Cardiac fibroblast (primary cell): ENCODE results near the gene TSPEAR.

ENCODE experiments used
- DNase-seq, 2 donors: peaks; one replicate each; pipeline versions ENCODE4 v3.0.0 to v3.0.0-alpha.2; 2010; ENCODE audit warnings: low read depth in 2 of 2
- H3K4me3 ChIP-seq, 2 donors: replicated peaks in 1 of 2; 1 replicate in 1 of 2; 2 replicates in 1 of 2; pipeline ENCODE4 v1.5.1; 2011; ENCODE audit warnings: low read depth in 2 of 2, low read length in 2 of 2, mild to moderate bottlenecking in 2 of 2, moderate library complexity in 1 of 2
- CTCF ChIP-seq: IDR thresholded peaks from one replicate; pipeline ENCODE4 v1.5.1; 2011; ENCODE audit warnings: low read depth, mild to moderate bottlenecking, low read length, inconsistent platforms

TSPEAR gene

GRCh38 chr21:44475266-44475845 lies 236.0 kb downstream of the TSPEAR start:
- DNase-seq = no peak
- no peak for TF ChIP-seq CTCF
- H3K4me3 ChIP-seq = no peak overlapping the region

GRCh38 chr21:44473915-44474555 lies 237.3 kb downstream of the TSPEAR start:
- TF ChIP-seq CTCF = no peak
- DNase-seq = no peak
- no peak overlapping the region for H3K4me3 ChIP-seq

GRCh38 chr21:44471996-44472395 lies 239.4 kb downstream of the TSPEAR start:
- no peak for TF ChIP-seq CTCF
- no peak overlapping the region for H3K4me3 ChIP-seq
- no peak for DNase-seq

- TF ChIP-seq CTCF = no peak
- DNase-seq = no peak
- no peak overlapping the region for H3K4me3 ChIP-seq
These were observed 240.0 kb downstream of the TSPEAR start for GRCh38 chr21:44471341-44471740.

- no peak overlapping the region for H3K4me3 ChIP-seq
- TF ChIP-seq CTCF = no peak
- DNase-seq = no peak
These were observed 243.5 kb downstream of the TSPEAR start for GRCh38 chr21:44467859-44468195.

GRCh38 chr21:44466996-44467858 lies 244.1 kb downstream of the TSPEAR start:
- no peak overlapping the region for H3K4me3 ChIP-seq

More at GRCh38 chr21:44466996-44467858, 244.1 kb downstream of the TSPEAR start:
- TF ChIP-seq CTCF = no peak
- no peak for DNase-seq
